Transverse colon (tissue), 4 donors: ENCODE data around the gene ZNF683.

Experiments used
- EP300 ChIP-seq: sonication (generic); formaldehyde crosslinking; IDR thresholded peaks from one replicate; pipeline ENCODE4 v1.6.1; 2017; ENCODE audit warnings: antibody characterized with exemption, low read depth
- POLR2AphosphoS5 ChIP-seq, 3 donors: sonication (generic); formaldehyde crosslinking; IDR thresholded peaks; one replicate each; pipeline ENCODE4 v1.6.1; 2016; ENCODE audit warnings: antibody characterized with exemption in 3 of 3
- TF ChIP-seq, protein P1 (sequence below), 5 experiments: fragments of 200-600 bp in 3 of 5; fragments of 450-650 bp in 2 of 5; sonication (generic) in 3 of 5; IDR thresholded peaks; 1 replicate in 2 of 5; 2 replicates in 3 of 5; pipeline ENCODE4 v1.5.1; 2016 to 2017; ENCODE audit warnings: antibody characterized with exemption in 5 of 5, inconsistent platforms in 3 of 5, mild to moderate bottlenecking in 2 of 5, moderate library complexity in 1 of 5

DNA sequence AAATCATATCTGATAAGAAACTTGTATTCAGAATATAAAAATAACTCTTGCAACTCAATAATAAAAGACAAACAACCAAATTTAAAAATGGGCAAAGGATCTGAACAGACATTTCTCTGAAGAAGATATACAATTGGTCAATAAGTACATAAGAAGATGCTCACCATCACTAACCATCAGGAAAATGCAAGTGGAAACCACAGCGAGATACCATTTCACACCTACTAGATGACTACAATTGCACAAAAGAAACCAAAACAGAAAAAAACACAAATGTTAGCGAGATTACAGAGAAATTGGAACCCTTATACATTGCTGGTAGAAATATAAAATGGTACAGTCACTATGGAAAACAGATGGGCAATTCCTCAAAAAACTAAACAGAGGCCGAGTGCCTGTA lies 11.5 kb upstream of the ZNF683 start:
- TF ChIP-seq, protein P1, sequence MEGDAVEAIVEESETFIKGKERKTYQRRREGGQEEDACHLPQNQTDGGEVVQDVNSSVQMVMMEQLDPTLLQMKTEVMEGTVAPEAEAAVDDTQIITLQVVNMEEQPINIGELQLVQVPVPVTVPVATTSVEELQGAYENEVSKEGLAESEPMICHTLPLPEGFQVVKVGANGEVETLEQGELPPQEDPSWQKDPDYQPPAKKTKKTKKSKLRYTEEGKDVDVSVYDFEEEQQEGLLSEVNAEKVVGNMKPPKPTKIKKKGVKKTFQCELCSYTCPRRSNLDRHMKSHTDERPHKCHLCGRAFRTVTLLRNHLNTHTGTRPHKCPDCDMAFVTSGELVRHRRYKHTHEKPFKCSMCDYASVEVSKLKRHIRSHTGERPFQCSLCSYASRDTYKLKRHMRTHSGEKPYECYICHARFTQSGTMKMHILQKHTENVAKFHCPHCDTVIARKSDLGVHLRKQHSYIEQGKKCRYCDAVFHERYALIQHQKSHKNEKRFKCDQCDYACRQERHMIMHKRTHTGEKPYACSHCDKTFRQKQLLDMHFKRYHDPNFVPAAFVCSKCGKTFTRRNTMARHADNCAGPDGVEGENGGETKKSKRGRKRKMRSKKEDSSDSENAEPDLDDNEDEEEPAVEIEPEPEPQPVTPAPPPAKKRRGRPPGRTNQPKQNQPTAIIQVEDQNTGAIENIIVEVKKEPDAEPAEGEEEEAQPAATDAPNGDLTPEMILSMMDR (IDR thresholded peaks at IDR 0.05), result no peak
- no peak for TF ChIP-seq POLR2AphosphoS5 (IDR thresholded peaks at IDR 0.05)
- no peak for TF ChIP-seq EP300
